ENCODE measurements around the gene SET.

DNA sequence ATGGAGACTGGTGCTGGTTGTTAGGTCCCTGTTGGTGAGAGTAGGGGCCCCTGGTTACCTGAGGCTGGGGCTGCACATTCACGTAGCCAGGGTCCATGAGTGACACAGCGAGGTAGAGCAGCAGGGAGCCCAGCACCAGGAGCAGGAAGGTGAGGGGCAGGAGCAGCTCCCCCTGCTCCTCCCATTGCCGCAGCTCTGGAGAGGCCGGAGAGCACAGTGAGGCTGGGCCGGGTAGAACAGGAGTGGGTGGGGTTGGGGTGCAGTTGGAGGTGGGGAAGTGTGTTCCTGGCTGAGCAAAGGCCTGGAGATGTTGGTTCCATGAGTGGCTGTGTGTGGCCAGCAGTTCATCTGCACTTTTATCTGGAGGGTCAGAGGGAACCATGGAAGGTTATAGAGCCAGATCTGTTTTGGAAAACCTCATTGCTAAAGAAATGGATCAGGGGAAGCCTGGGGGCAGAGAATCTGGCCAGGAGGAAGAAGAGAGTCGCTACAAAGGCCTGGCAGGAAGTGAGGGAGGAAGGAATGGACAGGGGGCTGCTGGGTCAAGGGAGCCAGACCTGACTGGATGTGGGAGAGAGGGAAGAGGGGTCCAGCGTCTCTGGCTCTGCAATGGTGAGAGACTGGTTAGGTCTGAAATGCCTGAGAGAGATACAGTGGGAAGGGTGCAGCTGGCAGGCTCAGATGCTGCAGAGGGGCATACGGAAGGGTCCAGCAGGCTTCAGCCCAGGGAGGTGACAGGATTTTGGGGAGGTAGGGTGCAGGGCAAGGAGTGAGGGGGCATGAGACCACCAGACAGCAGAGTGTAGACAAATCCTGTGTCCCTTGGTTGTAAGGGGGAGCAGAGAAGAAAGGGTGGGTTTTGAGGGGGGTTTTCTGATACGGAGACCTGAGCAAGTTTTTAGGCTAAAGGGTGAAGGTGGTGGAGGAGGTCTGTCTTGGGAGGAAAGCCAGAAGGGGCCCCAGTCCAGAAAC is 33.6 kb downstream of the SET start:
- no peak for TF ChIP-seq CBX5 (IDR thresholded peaks at IDR 0.05; ENCODE audit: low read depth, low read length)
- TF ChIP-seq POLR2A (IDR thresholded peaks at IDR 0.05; ENCODE audit: control extremely low read depth in 1 of 2, low read depth in 2 of 2, low read length in 2 of 2), result no peak
- TF ChIP-seq JUND (IDR thresholded peaks at IDR 0.05; ENCODE audit: low read length), result no peak
- TF ChIP-seq, protein P1, sequence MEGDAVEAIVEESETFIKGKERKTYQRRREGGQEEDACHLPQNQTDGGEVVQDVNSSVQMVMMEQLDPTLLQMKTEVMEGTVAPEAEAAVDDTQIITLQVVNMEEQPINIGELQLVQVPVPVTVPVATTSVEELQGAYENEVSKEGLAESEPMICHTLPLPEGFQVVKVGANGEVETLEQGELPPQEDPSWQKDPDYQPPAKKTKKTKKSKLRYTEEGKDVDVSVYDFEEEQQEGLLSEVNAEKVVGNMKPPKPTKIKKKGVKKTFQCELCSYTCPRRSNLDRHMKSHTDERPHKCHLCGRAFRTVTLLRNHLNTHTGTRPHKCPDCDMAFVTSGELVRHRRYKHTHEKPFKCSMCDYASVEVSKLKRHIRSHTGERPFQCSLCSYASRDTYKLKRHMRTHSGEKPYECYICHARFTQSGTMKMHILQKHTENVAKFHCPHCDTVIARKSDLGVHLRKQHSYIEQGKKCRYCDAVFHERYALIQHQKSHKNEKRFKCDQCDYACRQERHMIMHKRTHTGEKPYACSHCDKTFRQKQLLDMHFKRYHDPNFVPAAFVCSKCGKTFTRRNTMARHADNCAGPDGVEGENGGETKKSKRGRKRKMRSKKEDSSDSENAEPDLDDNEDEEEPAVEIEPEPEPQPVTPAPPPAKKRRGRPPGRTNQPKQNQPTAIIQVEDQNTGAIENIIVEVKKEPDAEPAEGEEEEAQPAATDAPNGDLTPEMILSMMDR (IDR thresholded peaks at IDR 0.05; ENCODE audit: control extremely low read depth in 1 of 3, insufficient read depth in 1 of 3, low read depth in 1 of 3, low read length in 3 of 3), result no peak
- no peak for TF ChIP-seq CEBPB (IDR thresholded peaks at IDR 0.05; ENCODE audit: low read depth, low read length)

All from H1 (cell line).